ENCODE results near the gene C1QTNF3.

The C1QTNF3 gene

GRCh38 chr5:34041247-34041972, 1.6 kb downstream of the C1QTNF3 start:
- ChIA-PET CTCF (no interaction called here), POLR2A (no interaction called here)
- no peak for TF ChIP-seq CTCF (IDR thresholded peaks at IDR 0.05; ENCODE audit: insufficient read depth, low read length, missing control alignments)
- no peak overlapping the region for H3K4me3 ChIP-seq (ENCODE audit: low read depth, low read length)
- no peak for DNase-seq (ENCODE audit: low read depth, low spot score)

- no peak for TF ChIP-seq CTCF (IDR thresholded peaks at IDR 0.05; ENCODE audit: insufficient read depth, low read length, missing control alignments)
- POLR2A ChIA-PET: no interaction called here
- H3K4me3 ChIP-seq (ENCODE audit: low read depth, low read length): no peak overlapping the region
Measured at GRCh38 chr5:34040472-34040871, 2.5 kb downstream of the C1QTNF3 start.

GRCh38 chr5:34039398-34040157, 3.4 kb downstream of the C1QTNF3 start:
- DNase-seq (ENCODE audit: low read depth, low spot score): no peak
- no peak for TF ChIP-seq CTCF (IDR thresholded peaks at IDR 0.05; ENCODE audit: insufficient read depth, low read length, missing control alignments)
- POLR2A ChIA-PET: no interaction called here
- no peak overlapping the region for H3K4me3 ChIP-seq (ENCODE audit: low read depth, low read length)
- CTCF ChIA-PET: no interaction called here

More at GRCh38 chr5:34040472-34040871, 2.5 kb downstream of the C1QTNF3 start:
- DNase-seq (ENCODE audit: low read depth, low spot score): no peak
- CTCF ChIA-PET: interaction anchor here (0.6 kb wide), 1 partner anchor 413 kb away, joined by 3 read pairs; no protein-coding TSS in a partner anchor

- TF ChIP-seq CTCF (IDR thresholded peaks at IDR 0.05; ENCODE audit: insufficient read depth, low read length, missing control alignments): no peak
- DNase-seq (ENCODE audit: low read depth, low spot score): no peak
- ChIA-PET POLR2A (no interaction called here), CTCF (no interaction called here)
- H3K4me3 ChIP-seq (ENCODE audit: low read depth, low read length): no peak overlapping the region
Measured at GRCh38 chr5:34038838-34039237, 4.2 kb downstream of the C1QTNF3 start.

GRCh38 chr5:34038390-34038789, 4.6 kb downstream of the C1QTNF3 start:
- no peak for DNase-seq (ENCODE audit: low read depth, low spot score)
- POLR2A ChIA-PET: no interaction called here
- no peak for TF ChIP-seq CTCF (IDR thresholded peaks at IDR 0.05; ENCODE audit: insufficient read depth, low read length, missing control alignments)
- CTCF ChIA-PET: no interaction called here
- H3K4me3 ChIP-seq (ENCODE audit: low read depth, low read length): no peak overlapping the region

GRCh38 chr5:34037726-34038125, 5.3 kb downstream of the C1QTNF3 start:
- no peak overlapping the region for H3K4me3 ChIP-seq (ENCODE audit: low read depth, low read length)
- ChIA-PET CTCF (no interaction called here), POLR2A (no interaction called here)
- DNase-seq (ENCODE audit: low read depth, low spot score): no peak
- no peak for TF ChIP-seq CTCF (IDR thresholded peaks at IDR 0.05; ENCODE audit: insufficient read depth, low read length, missing control alignments)

All from AG04449 (cell line).